ENCODE results near the gene BABAM2. TPM values are rescaled to one million over a fixed set of nuclear protein-coding genes. Genes with fewer than 3 reads are reported as not detected.
A peak's percentile ranks its signal among the peaks of the same experiment; 100 is the strongest.

Gene BABAM2
- total and polyA plus RNA-seq, 4 donors: 9.9 to 17.0 (median 13.9) TPM

- no peak for DNase-seq (ENCODE audit: low spot score)
- Histone ChIP-seq H3K27ac (ENCODE audit: low read depth in 1 of 2, low read length in 2 of 2) (no peak overlapping the region), H3K4me3 (ENCODE audit: low read depth in 1 of 3, low read length in 3 of 3) (no peak overlapping the region), H3K27me3 (ENCODE audit: control insufficient read depth in 4 of 4, insufficient read depth in 4 of 4, low read length in 3 of 4) (no peaks in the 10 kb centered on the region), H3K9ac (ENCODE audit: low read depth in 1 of 2, low read length in 2 of 2) (no peak overlapping the region), H3K36me3 (ENCODE audit: control insufficient read depth in 4 of 4, insufficient read depth in 3 of 4, low read depth in 1 of 4, low read length in 3 of 4) (no peaks in the 10 kb centered on the region), H3K9me3 (ENCODE audit: control insufficient read depth in 4 of 4, low read length in 3 of 4) (no peaks in the 10 kb centered on the region), H3K4me1 (ENCODE audit: control insufficient read depth in 4 of 4, insufficient read depth in 4 of 4, low read length in 3 of 4) (peaks cover 5 to 21% (median 17%) of the 10 kb centered on the region in 4 donors)
- 94% methylated on average over 8 of the region's 8 CpGs for WGBS
- TF ChIP-seq RAD21 (IDR thresholded peaks at IDR 0.05) (no peak), FOXA2 (IDR thresholded peaks at IDR 0.05) (no peak)
These were observed 485.5 kb downstream of the BABAM2 start for GRCh38 chr2:28375742-28376631.

- DNase-seq (ENCODE audit: low spot score): no peak
- Histone ChIP-seq H3K4me3 (ENCODE audit: low read depth in 1 of 3, low read length in 3 of 3) (no peak overlapping the region), H3K36me3 (ENCODE audit: control insufficient read depth in 4 of 4, insufficient read depth in 3 of 4, low read depth in 1 of 4, low read length in 3 of 4) (no peaks in the 10 kb centered on the region), H3K9me3 (ENCODE audit: control insufficient read depth in 4 of 4, low read length in 3 of 4) (no peaks in the 10 kb centered on the region), H3K4me1 (ENCODE audit: control insufficient read depth in 4 of 4, insufficient read depth in 4 of 4, low read length in 3 of 4) (peaks cover 5 to 21% (median 17%) of the 10 kb centered on the region in 4 donors), H3K27ac (ENCODE audit: low read depth in 1 of 2, low read length in 2 of 2) (peak overlapping the region in 1 of 2 donors; percentile 7), H3K9ac (ENCODE audit: low read depth in 1 of 2, low read length in 2 of 2) (no peak overlapping the region), H3K27me3 (ENCODE audit: control insufficient read depth in 4 of 4, insufficient read depth in 4 of 4, low read length in 3 of 4) (no peaks in the 10 kb centered on the region)
- WGBS: 78% methylated on average over 19 of the region's 19 CpGs
- TF ChIP-seq RXRA (IDR thresholded peaks at IDR 0.05) (no peak), HNF4G (IDR thresholded peaks at IDR 0.05) (no peak), SP1 (IDR thresholded peaks at IDR 0.05) (no peak), HNF4A (conservative IDR thresholded peaks at IDR 0.05) (no peak), EGR1 (IDR thresholded peaks at IDR 0.05; ENCODE audit: low read depth in 2 of 2) (no peak), FOXA2 (IDR thresholded peaks at IDR 0.05) (no peak), ZBTB33 (IDR thresholded peaks at IDR 0.05) (no peak), JUND (IDR thresholded peaks at IDR 0.05) (no peak)
- TF ChIP-seq, protein P1, sequence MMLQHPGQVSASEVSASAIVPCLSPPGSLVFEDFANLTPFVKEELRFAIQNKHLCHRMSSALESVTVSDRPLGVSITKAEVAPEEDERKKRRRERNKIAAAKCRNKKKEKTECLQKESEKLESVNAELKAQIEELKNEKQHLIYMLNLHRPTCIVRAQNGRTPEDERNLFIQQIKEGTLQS (IDR thresholded peaks at IDR 0.05): no peak
- TF ChIP-seq, protein P2, sequence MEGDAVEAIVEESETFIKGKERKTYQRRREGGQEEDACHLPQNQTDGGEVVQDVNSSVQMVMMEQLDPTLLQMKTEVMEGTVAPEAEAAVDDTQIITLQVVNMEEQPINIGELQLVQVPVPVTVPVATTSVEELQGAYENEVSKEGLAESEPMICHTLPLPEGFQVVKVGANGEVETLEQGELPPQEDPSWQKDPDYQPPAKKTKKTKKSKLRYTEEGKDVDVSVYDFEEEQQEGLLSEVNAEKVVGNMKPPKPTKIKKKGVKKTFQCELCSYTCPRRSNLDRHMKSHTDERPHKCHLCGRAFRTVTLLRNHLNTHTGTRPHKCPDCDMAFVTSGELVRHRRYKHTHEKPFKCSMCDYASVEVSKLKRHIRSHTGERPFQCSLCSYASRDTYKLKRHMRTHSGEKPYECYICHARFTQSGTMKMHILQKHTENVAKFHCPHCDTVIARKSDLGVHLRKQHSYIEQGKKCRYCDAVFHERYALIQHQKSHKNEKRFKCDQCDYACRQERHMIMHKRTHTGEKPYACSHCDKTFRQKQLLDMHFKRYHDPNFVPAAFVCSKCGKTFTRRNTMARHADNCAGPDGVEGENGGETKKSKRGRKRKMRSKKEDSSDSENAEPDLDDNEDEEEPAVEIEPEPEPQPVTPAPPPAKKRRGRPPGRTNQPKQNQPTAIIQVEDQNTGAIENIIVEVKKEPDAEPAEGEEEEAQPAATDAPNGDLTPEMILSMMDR (IDR thresholded peaks at IDR 0.05; ENCODE audit: low read depth, low read length, missing input control): no peak
- TF ChIP-seq, protein P3, sequence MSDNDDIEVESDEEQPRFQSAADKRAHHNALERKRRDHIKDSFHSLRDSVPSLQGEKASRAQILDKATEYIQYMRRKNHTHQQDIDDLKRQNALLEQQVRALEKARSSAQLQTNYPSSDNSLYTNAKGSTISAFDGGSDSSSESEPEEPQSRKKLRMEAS (IDR thresholded peaks at IDR 0.05): no peak
- TF ChIP-seq, protein P4, sequence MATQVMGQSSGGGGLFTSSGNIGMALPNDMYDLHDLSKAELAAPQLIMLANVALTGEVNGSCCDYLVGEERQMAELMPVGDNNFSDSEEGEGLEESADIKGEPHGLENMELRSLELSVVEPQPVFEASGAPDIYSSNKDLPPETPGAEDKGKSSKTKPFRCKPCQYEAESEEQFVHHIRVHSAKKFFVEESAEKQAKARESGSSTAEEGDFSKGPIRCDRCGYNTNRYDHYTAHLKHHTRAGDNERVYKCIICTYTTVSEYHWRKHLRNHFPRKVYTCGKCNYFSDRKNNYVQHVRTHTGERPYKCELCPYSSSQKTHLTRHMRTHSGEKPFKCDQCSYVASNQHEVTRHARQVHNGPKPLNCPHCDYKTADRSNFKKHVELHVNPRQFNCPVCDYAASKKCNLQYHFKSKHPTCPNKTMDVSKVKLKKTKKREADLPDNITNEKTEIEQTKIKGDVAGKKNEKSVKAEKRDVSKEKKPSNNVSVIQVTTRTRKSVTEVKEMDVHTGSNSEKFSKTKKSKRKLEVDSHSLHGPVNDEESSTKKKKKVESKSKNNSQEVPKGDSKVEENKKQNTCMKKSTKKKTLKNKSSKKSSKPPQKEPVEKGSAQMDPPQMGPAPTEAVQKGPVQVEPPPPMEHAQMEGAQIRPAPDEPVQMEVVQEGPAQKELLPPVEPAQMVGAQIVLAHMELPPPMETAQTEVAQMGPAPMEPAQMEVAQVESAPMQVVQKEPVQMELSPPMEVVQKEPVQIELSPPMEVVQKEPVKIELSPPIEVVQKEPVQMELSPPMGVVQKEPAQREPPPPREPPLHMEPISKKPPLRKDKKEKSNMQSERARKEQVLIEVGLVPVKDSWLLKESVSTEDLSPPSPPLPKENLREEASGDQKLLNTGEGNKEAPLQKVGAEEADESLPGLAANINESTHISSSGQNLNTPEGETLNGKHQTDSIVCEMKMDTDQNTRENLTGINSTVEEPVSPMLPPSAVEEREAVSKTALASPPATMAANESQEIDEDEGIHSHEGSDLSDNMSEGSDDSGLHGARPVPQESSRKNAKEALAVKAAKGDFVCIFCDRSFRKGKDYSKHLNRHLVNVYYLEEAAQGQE (IDR thresholded peaks at IDR 0.05): no peak
These were observed 486.8 kb downstream of the BABAM2 start for GRCh38 chr2:28377195-28377816.

Measured in liver (tissue), 9 donors.